ENCODE data around the gene TMOD2. TPM values are rescaled to one million over a fixed set of nuclear protein-coding genes. Genes with fewer than 3 reads are reported as not detected.
"Not testable (repeated sequence)": the region's sequence is repeated elsewhere in the genome, so short reads cannot be mapped to it uniquely, and the experiment has no call there.

TMOD2 gene
- polyA plus RNA-seq, 3 donors from 2014 or later: 0.18 to 0.27 (median 0.23) TPM

DNA sequence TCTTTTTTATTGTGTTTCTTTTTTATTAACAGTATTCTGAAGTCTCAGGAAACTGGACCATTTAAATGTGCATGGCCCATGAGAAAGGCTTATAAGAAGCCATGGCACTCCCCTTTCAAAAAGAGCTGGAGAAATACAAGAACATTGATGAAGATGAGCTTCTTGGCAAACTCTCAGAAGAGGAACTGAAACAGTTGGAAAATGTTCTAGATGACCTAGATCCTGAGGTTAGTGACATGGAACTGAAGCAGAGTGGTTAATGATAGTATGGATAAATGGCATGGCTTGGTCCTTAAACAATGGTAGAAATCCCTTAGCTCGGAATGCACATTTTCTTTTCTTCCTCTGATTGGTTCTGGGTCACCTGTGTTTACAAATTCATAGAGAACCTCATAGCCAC, 14.9 kb downstream of the TMOD2 start:
- H3K27ac Mint-ChIP-seq: no peak overlapping the region
- H3K9me3 Mint-ChIP-seq: no peaks in the 10 kb centered on the region
- H3K4me1 Mint-ChIP-seq: peaks cover 5 to 7% of the 10 kb centered on the region in 2 donors
- peaks cover 0 to 10% (median 5%) of the 10 kb centered on the region in 3 donors for H3K36me3 Mint-ChIP-seq
- no peak for DNase-seq
- no peak overlapping the region for H3K4me3 Mint-ChIP-seq
- no peaks in the 10 kb centered on the region for H3K27me3 Mint-ChIP-seq (ENCODE audit: low read depth in 3 of 3)

DNA sequence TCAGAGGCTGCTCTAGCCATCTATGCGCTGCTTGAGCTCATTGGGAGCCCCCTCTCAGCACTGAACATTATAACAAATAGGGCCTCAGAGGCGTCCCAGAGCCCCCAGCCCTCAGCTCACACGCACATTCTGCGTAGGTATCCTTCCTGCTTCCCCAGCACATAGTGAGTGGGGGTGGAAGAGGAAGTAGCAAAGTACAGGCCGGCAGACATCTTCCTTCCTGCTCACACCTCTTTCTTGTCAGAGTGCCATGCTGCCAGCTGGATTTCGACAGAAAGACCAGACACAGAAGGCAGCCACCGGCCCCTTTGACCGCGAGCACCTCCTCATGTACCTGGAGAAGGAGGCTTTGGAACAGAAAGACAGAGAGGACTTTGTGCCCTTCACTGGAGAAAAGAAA, 16.6 kb downstream of the TMOD2 start:
- Mint-ChIP-seq H3K27me3 (ENCODE audit: low read depth in 3 of 3) (no peaks in the 10 kb centered on the region), H3K4me1 (peaks cover 5 to 7% of the 10 kb centered on the region in 2 donors), H3K36me3 (peaks cover 0 to 10% (median 5%) of the 10 kb centered on the region in 3 donors), H3K27ac (no peak overlapping the region), H3K9me3 (no peaks in the 10 kb centered on the region), H3K4me3 (no peak overlapping the region)
- DNase-seq: no peak

DNA sequence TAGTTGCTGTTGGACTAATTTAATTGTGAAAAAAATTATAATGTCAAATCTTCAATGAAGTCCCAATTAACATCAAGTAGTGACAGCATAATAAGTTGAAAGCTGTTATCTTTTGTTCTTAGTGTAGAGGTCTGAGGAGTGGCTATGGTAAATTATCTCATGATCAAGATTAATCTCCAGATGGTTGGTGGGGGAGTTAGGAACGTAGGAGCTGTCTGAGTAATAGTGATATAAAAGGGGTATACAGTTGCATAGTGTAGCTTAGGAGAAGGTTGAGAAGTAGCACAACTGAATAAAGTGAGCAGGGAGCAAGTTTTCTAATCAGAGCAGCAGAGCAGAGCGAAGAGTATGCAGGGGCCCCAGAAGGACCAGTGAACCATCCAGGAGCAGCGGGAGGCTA, 19.5 kb downstream of the TMOD2 start:
- Mint-ChIP-seq H3K27ac (no peak overlapping the region), H3K4me3 (no peak overlapping the region), H3K9me3 (no peaks in the 10 kb centered on the region), H3K4me1 (peaks cover 5 to 7% of the 10 kb centered on the region in 2 donors), H3K36me3 (peaks cover 0 to 10% (median 5%) of the 10 kb centered on the region in 3 donors), H3K27me3 (ENCODE audit: low read depth in 3 of 3) (no peaks in the 10 kb centered on the region)
- no peak for DNase-seq

DNA sequence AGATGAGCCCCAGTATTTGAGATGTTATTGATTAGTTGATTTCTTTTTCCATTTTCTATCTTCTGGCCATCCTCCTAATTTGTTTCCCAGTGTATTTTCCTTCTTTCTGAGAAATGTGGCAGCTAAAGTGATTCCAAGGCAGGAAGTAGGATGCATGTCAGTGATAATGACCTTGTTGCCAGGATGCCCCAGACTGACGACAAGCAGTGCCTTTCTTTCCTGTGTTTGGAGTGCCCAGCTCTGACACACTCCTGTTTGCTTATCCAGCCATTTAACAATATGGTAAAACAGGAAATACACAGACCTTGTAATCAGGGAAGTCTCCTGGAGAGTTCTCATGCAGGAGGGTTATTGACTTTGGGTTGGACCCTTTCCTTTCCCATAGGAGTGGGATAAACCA, 20.4 kb downstream of the TMOD2 start:
- Mint-ChIP-seq H3K4me1 (peaks cover 5 to 7% of the 10 kb centered on the region in 2 donors), H3K9me3 (no peaks in the 10 kb centered on the region), H3K27ac (no peak overlapping the region)

DNA sequence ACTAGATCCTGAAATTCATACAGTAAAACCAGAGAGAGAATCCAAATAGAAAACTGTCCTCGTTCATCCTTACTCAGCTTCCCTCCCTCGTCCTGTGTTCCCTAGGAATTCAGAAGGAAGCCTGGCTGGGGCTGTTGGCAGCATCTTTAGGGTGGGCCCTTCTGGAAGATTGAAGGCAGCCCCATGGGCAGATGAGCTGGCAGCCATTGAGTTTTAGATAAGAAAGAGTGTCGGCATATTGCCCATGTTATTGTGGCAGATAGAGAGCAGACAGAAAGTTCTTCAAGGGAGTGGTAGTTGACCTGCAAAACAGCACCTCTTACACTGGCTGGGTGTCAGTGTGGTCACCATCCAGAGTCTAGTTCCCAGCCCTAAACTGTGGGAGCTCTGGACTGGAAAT, 23.5 kb downstream of the TMOD2 start:
- H3K27me3 Mint-ChIP-seq (ENCODE audit: low read depth in 3 of 3): peaks cover 0 to 2% (median 2%) of the 10 kb centered on the region in 3 donors
- H3K27ac Mint-ChIP-seq: no peak overlapping the region
- H3K9me3 Mint-ChIP-seq: no peaks in the 10 kb centered on the region
- H3K36me3 Mint-ChIP-seq: peaks cover 0 to 4% (median 0%) of the 10 kb centered on the region in 3 donors
- no peak for DNase-seq
- H3K4me1 Mint-ChIP-seq: no peaks in the 10 kb centered on the region
- no peak overlapping the region for H3K4me3 Mint-ChIP-seq

More for the DNA sequence above, 20.4 kb downstream of the TMOD2 start:
- H3K4me3 Mint-ChIP-seq: no peak overlapping the region
- H3K36me3 Mint-ChIP-seq: peaks cover 0 to 10% (median 5%) of the 10 kb centered on the region in 3 donors
- no peak for DNase-seq
- peaks cover 0 to 2% (median 0%) of the 10 kb centered on the region in 3 donors for H3K27me3 Mint-ChIP-seq (ENCODE audit: low read depth in 3 of 3)

DNA sequence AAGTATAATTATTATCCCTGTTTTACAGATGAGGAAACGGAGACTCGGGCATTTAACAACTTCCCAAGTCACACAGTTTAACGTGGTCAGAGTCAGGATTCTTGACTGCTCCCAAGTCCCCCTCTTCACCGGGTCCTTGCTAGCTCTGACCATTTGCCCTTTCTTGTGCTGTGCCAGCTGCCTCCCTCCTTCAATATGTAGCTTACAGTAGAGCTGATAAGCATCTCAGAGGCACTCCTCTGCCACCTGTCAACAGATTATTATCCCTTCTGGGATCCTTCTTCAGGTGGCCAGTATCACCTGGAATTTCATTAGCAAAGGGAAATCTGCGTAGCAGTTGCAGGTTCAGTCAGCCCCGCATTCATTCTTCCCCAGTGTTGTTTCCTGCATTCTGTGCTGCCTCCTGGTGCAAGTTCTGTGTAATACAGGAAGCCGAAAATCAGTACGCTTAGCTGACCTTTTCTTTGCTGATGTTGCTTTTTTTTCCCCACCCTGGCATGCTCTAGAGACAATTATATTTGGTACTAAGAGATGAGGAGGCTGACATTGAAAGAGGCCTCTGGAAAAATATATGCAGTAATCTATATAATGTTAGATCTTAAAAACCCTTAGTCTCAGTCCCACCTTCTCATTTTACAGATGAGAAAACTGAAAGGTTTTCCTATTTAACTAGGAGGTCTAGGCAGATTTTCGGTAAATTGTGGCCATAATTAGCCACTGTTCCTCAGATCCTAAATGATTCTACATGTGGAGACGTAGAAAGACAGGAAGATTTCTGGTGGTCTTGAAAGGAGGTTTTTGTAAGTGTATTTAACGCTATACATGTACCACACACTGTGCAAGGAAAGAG, 24.8 kb downstream of the TMOD2 start:
- peaks cover under 1 to 2% (median 2%) of the 10 kb centered on the region in 3 donors for H3K27me3 Mint-ChIP-seq (ENCODE audit: low read depth in 3 of 3)
- H3K36me3 Mint-ChIP-seq: peaks cover 0 to 4% (median 0%) of the 10 kb centered on the region in 3 donors
- H3K4me1 Mint-ChIP-seq: no peaks in the 10 kb centered on the region
- H3K27ac Mint-ChIP-seq: no peak overlapping the region
- no peak overlapping the region for H3K4me3 Mint-ChIP-seq
- no peaks in the 10 kb centered on the region for H3K9me3 Mint-ChIP-seq
- peak; percentile 23 to 33 (median 31) for DNase-seq

DNA sequence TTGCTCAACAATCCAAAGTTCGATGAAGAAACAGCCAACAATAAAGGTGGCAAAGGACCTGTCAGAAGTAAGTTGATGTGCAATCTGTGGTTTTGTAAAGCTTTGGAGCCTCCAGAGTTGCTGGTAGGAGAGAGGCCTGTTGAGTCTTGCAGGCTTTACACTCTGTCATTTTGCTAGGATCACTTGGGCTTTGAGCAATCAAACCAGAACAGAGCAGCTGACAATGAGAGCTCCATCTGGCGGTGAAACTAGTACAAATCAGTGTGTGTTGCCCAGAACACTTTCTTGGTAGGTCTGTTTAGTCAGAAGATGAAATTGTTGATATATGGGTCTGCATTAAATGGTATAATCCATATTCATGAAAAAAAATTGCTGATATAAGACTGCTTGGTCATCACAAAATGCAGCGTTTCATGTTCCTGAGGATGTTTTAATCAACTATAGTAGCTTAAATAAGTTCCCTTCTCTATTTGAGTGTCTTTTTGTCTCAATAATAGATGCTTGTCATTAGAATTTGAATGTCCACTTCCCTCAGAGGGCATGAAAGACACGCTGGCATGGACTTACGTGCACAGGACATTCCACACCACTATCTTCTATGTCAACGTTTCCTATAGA, 25.7 kb downstream of the TMOD2 start:
- DNase-seq: peak; percentile 38 to 61 (median 58)
- Mint-ChIP-seq H3K4me1 (no peaks in the 10 kb centered on the region), H3K27ac (no peak overlapping the region), H3K4me3 (no peak overlapping the region), H3K9me3 (no peaks in the 10 kb centered on the region), H3K36me3 (peaks cover 0 to 12% (median 8%) of the 10 kb centered on the region in 3 donors), H3K27me3 (ENCODE audit: low read depth in 3 of 3) (peaks cover 2 to 3% (median 2%) of the 10 kb centered on the region in 3 donors)

DNA sequence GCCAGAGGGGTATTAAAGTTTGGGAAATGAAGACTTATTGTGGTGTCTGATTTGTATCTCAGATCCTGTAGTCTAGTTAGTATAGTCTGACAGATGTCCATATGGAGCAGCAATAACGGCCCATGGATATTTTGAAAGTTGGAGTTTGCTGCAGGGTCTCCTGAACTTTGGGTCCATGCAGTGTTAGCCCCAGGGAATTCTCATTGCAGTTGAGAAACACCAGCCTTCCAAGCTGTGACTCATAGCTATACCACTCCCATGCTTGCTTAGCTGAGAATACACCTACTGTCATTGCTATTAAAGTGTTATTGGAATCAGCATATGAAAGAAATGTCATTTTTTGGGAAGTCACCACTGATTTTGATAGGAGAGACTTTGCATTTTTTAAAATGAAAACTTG, 29.2 kb downstream of the TMOD2 start:
- H3K36me3 Mint-ChIP-seq: peaks cover 0 to 23% (median 8%) of the 10 kb centered on the region in 3 donors
- no peak for DNase-seq
- H3K27me3 Mint-ChIP-seq (ENCODE audit: low read depth in 3 of 3): peaks cover 2 to 3% (median 2%) of the 10 kb centered on the region in 3 donors
- H3K27ac Mint-ChIP-seq: no peak overlapping the region
- H3K4me3 Mint-ChIP-seq: no peak overlapping the region
- no peaks in the 10 kb centered on the region for H3K4me1 Mint-ChIP-seq
- no peaks in the 10 kb centered on the region for H3K9me3 Mint-ChIP-seq

DNA sequence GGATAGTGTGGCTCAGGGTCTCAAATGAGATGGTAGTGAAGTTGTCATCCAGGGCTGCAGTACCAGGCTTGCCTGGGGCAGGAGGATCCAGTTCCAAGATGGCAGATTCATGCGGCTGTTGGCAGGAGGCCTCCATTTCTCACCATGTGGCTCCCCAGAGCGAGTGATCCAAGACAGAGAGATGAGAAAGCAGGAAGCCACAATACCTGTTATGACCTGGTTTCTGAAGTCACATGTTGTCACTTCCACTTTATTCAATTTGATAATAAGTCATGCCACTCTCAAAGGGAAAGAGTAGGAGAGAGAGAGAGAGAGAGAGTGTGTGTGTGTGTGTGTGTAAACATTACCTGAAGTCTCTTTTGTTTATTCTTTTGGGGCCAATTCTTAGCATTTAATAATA, 30.1 kb downstream of the TMOD2 start:
- Mint-ChIP-seq H3K27ac (no peak overlapping the region), H3K4me3 (no peak overlapping the region), H3K9me3 (no peaks in the 10 kb centered on the region), H3K4me1 (no peaks in the 10 kb centered on the region), H3K27me3 (ENCODE audit: low read depth in 3 of 3) (peaks cover 0 to 3% (median 2%) of the 10 kb centered on the region in 3 donors), H3K36me3 (peaks cover 0 to 25% (median 10%) of the 10 kb centered on the region in 3 donors)
- DNase-seq: no peak

DNA sequence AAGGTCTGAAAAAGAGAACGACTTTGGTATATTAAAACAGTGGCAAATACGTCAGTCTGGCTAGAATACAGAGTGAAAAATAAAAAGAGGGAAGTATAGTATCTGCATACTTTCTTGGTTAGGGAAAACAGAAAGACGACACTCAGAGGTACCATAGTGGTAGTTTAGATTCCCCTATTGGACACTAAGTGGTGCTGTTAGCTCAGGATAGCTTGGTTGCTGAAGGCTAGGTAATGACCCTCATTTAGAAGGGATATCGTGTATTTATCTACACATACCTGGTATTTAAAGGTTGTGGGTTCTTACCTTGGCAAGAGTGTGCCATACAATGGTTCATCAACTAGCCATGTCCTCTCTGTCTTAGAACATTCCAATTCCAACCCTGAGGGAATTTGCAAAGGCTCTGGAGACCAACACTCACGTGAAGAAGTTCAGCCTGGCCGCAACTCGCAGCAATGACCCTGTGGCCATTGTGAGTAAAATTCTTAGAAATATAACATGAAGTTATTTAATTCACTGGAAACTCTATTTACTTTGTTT, 31.0 kb downstream of the TMOD2 start:
- no peaks in the 10 kb centered on the region for H3K9me3 Mint-ChIP-seq
- no peak for DNase-seq
- H3K4me3 Mint-ChIP-seq: no peak overlapping the region
- peaks cover 0 to 26% (median 11%) of the 10 kb centered on the region in 3 donors for H3K36me3 Mint-ChIP-seq
- H3K27ac Mint-ChIP-seq: no peak overlapping the region
- peaks cover 0 to 3% (median 2%) of the 10 kb centered on the region in 3 donors for H3K27me3 Mint-ChIP-seq (ENCODE audit: low read depth in 3 of 3)
- H3K4me1 Mint-ChIP-seq: no peaks in the 10 kb centered on the region

DNA sequence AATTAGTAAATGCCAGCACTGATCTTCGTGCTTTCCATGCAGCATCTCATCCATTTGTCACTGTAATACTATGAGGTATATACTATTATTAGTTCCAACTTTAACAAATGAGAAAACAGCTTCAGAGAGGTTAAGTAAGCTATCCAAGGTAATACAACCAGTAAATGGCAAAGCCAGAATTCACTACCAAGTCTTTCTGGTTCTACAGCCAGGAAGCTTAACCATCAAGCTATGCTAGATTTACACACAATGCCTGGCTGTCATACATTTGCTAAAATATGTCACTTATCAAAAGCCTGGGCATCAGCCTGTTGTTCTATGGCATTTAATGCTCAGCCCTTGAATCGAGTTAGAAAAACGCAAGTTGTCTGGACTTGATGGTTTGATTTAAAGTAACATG, 32.6 kb downstream of the TMOD2 start:
- DNase-seq: no peak
- no peak overlapping the region for H3K4me3 Mint-ChIP-seq
- no peaks in the 10 kb centered on the region for H3K9me3 Mint-ChIP-seq
- H3K27ac Mint-ChIP-seq: no peak overlapping the region
- peaks cover 0 to 26% (median 11%) of the 10 kb centered on the region in 3 donors for H3K36me3 Mint-ChIP-seq
- no peaks in the 10 kb centered on the region for H3K4me1 Mint-ChIP-seq
- H3K27me3 Mint-ChIP-seq (ENCODE audit: low read depth in 3 of 3): peaks cover 0 to 6% (median 2%) of the 10 kb centered on the region in 3 donors

DNA sequence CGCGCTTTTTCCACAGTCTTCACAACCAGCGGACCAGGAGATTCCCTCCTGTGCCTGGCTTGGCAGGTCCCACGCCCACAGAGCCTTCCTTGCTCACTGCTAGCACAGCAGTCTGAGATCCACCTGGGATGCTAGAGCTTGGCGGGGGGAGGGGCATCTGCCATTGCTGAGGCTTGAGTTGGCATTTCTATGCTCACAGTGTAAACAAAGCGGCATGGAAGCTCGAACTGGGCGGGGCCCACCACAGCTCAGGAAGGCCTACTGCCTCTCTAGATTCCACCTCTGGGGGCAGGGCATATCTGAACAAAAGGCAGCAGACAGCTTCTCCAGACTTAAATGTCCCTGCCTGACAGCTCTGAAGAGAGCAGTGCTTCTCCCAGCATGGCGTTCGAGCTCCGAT, 35.7 kb downstream of the TMOD2 start:
- not testable (repeated sequence) for H3K9me3 Mint-ChIP-seq; H3K27me3 Mint-ChIP-seq (ENCODE audit: low read depth in 3 of 3)

DNA sequence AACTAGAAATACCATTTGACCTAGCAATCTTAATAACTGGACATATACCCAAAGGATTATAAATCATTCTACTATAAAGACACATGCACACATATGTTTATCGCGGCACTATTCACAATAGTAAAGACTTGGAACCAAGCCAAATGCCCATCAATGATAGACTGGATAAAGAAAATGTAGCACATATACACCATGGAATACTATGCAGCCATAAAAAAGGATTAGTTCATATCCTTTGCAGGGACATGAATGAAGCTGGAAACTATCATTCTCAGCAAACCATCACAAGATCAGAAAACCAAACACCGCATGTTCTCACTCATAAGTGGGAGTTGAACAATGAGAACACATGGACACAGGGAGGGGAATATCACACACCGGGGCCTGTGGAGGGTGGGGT, 41.1 kb downstream of the TMOD2 start:
- not testable (repeated sequence) for H3K4me1 Mint-ChIP-seq; H3K27me3 Mint-ChIP-seq (ENCODE audit: low read depth in 3 of 3); H3K9me3 Mint-ChIP-seq; H3K4me3 Mint-ChIP-seq; H3K27ac Mint-ChIP-seq; H3K36me3 Mint-ChIP-seq; DNase-seq

More for the DNA sequence above, 35.7 kb downstream of the TMOD2 start:
- not testable (repeated sequence) for H3K27ac Mint-ChIP-seq, H3K4me1 Mint-ChIP-seq, H3K4me3 Mint-ChIP-seq, DNase-seq
- H3K36me3 Mint-ChIP-seq: peaks cover 0 to 14% (median 3%) of the 10 kb centered on the region in 3 donors
